ENCODE results near the gene TAS2R41.

The TAS2R41 gene

GRCh38 chr7:143459359-143459758 lies 18.3 kb upstream of the TAS2R41 start:
- no peak overlapping the region for H2BK5ac ChIP-seq (ENCODE audit: low read depth, low read length, poor library complexity)
- H3K9ac ChIP-seq (ENCODE audit: low read length): no peak overlapping the region
- H4K91ac ChIP-seq (ENCODE audit: low read depth, low read length): no peak overlapping the region
- no peaks in the 10 kb centered on the region for H3K9me3 ChIP-seq (ENCODE audit: insufficient read depth, low read depth, low read length)
- no peak overlapping the region for H3K18ac ChIP-seq (ENCODE audit: low read length)
- H2AK5ac ChIP-seq (ENCODE audit: low read length): no peak overlapping the region
- H3K36me3 ChIP-seq (ENCODE audit: control insufficient read depth in 1 of 2, insufficient read depth in 2 of 2, low read length in 2 of 2): no peaks in the 10 kb centered on the region
- H2BK12ac ChIP-seq (ENCODE audit: low read length): no peak overlapping the region
- no peak overlapping the region for H3K4me2 ChIP-seq (ENCODE audit: low read length)
- no peak overlapping the region for H3K27ac ChIP-seq (ENCODE audit: low read depth, low read length)
- H2AFZ ChIP-seq (ENCODE audit: insufficient read depth, low read length, poor library complexity): no peak overlapping the region
- peaks cover 0 to 1% of the 10 kb centered on the region in 2 experiments for H3K4me1 ChIP-seq (ENCODE audit: control insufficient read depth in 1 of 2, insufficient read depth in 2 of 2, low read length in 2 of 2)
- no peak overlapping the region for H3K4ac ChIP-seq (ENCODE audit: low read depth, low read length)
- no peak overlapping the region for H3K14ac ChIP-seq (ENCODE audit: low read length)
- no peak overlapping the region for H3K23ac ChIP-seq (ENCODE audit: low read length)
- H3K4me3 ChIP-seq (ENCODE audit: low read depth, low read length): no peak overlapping the region
- no peaks in the 10 kb centered on the region for H3K27me3 ChIP-seq (ENCODE audit: insufficient read depth, low read length)
- DNase-seq: no peak
- no peak overlapping the region for H4K12ac ChIP-seq (ENCODE audit: low read depth, low read length)
- no CpG with 5 or more reads among the region's 1 CpG for WGBS (ENCODE audit: extremely low coverage, insufficient coverage, insufficient read length)
- H2BK120ac ChIP-seq (ENCODE audit: insufficient read depth, low read length, poor library complexity): no peak overlapping the region
- no peaks in the 10 kb centered on the region for H3K79me2 ChIP-seq (ENCODE audit: control insufficient read depth, insufficient read depth, low read length, poor library complexity)
- H4K8ac ChIP-seq (ENCODE audit: low read depth, low read length): no peak overlapping the region
- no peaks in the 10 kb centered on the region for H3K79me1 ChIP-seq (ENCODE audit: low read length)

- no peak overlapping the region for H3K4ac ChIP-seq (ENCODE audit: low read depth, low read length)
- H3K27me3 ChIP-seq (ENCODE audit: insufficient read depth, low read length): no peaks in the 10 kb centered on the region
- no peak overlapping the region for H2BK12ac ChIP-seq (ENCODE audit: low read length)
- H3K9ac ChIP-seq (ENCODE audit: low read length): no peak overlapping the region
- no peaks in the 10 kb centered on the region for H3K36me3 ChIP-seq (ENCODE audit: control insufficient read depth in 1 of 2, insufficient read depth in 2 of 2, low read length in 2 of 2)
- H3K27ac ChIP-seq (ENCODE audit: low read depth, low read length): no peak overlapping the region
- H3K4me1 ChIP-seq (ENCODE audit: control insufficient read depth in 1 of 2, insufficient read depth in 2 of 2, low read length in 2 of 2): peaks cover 0 to 1% of the 10 kb centered on the region in 2 experiments
- no peak overlapping the region for H4K8ac ChIP-seq (ENCODE audit: low read depth, low read length)
- DNase-seq: no peak
- no peak overlapping the region for H2AK5ac ChIP-seq (ENCODE audit: low read length)
- H3K79me2 ChIP-seq (ENCODE audit: control insufficient read depth, insufficient read depth, low read length, poor library complexity): no peaks in the 10 kb centered on the region
- no peaks in the 10 kb centered on the region for H3K9me3 ChIP-seq (ENCODE audit: insufficient read depth, low read depth, low read length)
- H3K79me1 ChIP-seq (ENCODE audit: low read length): no peaks in the 10 kb centered on the region
- H3K14ac ChIP-seq (ENCODE audit: low read length): no peak overlapping the region
- WGBS (ENCODE audit: extremely low coverage, insufficient coverage, insufficient read length): no CpG with 5 or more reads among the region's 4 CpGs
- H3K4me2 ChIP-seq (ENCODE audit: low read length): no peak overlapping the region
- no peak overlapping the region for H4K91ac ChIP-seq (ENCODE audit: low read depth, low read length)
- no peak overlapping the region for H3K18ac ChIP-seq (ENCODE audit: low read length)
- no peak overlapping the region for H2BK120ac ChIP-seq (ENCODE audit: insufficient read depth, low read length, poor library complexity)
- H3K23ac ChIP-seq (ENCODE audit: low read length): no peak overlapping the region
- H4K12ac ChIP-seq (ENCODE audit: low read depth, low read length): no peak overlapping the region
- no peak overlapping the region for H2BK5ac ChIP-seq (ENCODE audit: low read depth, low read length, poor library complexity)
- no peak overlapping the region for H3K4me3 ChIP-seq (ENCODE audit: low read depth, low read length)
- no peak overlapping the region for H2AFZ ChIP-seq (ENCODE audit: insufficient read depth, low read length, poor library complexity)
These were observed 17.2 kb upstream of the TAS2R41 start for GRCh38 chr7:143460271-143460979.

GRCh38 chr7:143462045-143462444 lies 15.6 kb upstream of the TAS2R41 start:
- Histone ChIP-seq H3K4me2 (ENCODE audit: low read length) (no peak overlapping the region), H4K8ac (ENCODE audit: low read depth, low read length) (no peak overlapping the region), H3K36me3 (ENCODE audit: control insufficient read depth in 1 of 2, insufficient read depth in 2 of 2, low read length in 2 of 2) (no peaks in the 10 kb centered on the region), H3K4ac (ENCODE audit: low read depth, low read length) (no peak overlapping the region), H3K4me3 (ENCODE audit: low read depth, low read length) (no peak overlapping the region), H3K4me1 (ENCODE audit: control insufficient read depth in 1 of 2, insufficient read depth in 2 of 2, low read length in 2 of 2) (peaks cover 0 to 1% of the 10 kb centered on the region in 2 experiments), H2BK120ac (ENCODE audit: insufficient read depth, low read length, poor library complexity) (no peak overlapping the region), H3K27me3 (ENCODE audit: insufficient read depth, low read length) (no peaks in the 10 kb centered on the region), H2AK5ac (ENCODE audit: low read length) (no peak overlapping the region), H3K79me1 (ENCODE audit: low read length) (no peaks in the 10 kb centered on the region), H4K12ac (ENCODE audit: low read depth, low read length) (no peak overlapping the region), H2BK5ac (ENCODE audit: low read depth, low read length, poor library complexity) (no peak overlapping the region), H4K91ac (ENCODE audit: low read depth, low read length) (no peak overlapping the region), H3K9me3 (ENCODE audit: insufficient read depth, low read depth, low read length) (no peaks in the 10 kb centered on the region), H3K23ac (ENCODE audit: low read length) (no peak overlapping the region), H3K18ac (ENCODE audit: low read length) (no peak overlapping the region), H2AFZ (ENCODE audit: insufficient read depth, low read length, poor library complexity) (no peak overlapping the region), H3K79me2 (ENCODE audit: control insufficient read depth, insufficient read depth, low read length, poor library complexity) (no peaks in the 10 kb centered on the region), H3K27ac (ENCODE audit: low read depth, low read length) (no peak overlapping the region), H3K14ac (ENCODE audit: low read length) (no peak overlapping the region), H3K9ac (ENCODE audit: low read length) (no peak overlapping the region), H2BK12ac (ENCODE audit: low read length) (no peak overlapping the region)
- no CpG with 5 or more reads among the region's 3 CpGs for WGBS (ENCODE audit: extremely low coverage, insufficient coverage, insufficient read length)
- peak in 1 of 2 donors; percentile 62 for DNase-seq

- Histone ChIP-seq H2BK120ac (ENCODE audit: insufficient read depth, low read length, poor library complexity) (no peak overlapping the region), H3K36me3 (ENCODE audit: control insufficient read depth in 1 of 2, insufficient read depth in 2 of 2, low read length in 2 of 2) (no peaks in the 10 kb centered on the region), H4K8ac (ENCODE audit: low read depth, low read length) (no peak overlapping the region), H3K9me3 (ENCODE audit: insufficient read depth, low read depth, low read length) (no peaks in the 10 kb centered on the region), H4K12ac (ENCODE audit: low read depth, low read length) (no peak overlapping the region), H3K4ac (ENCODE audit: low read depth, low read length) (no peak overlapping the region), H3K18ac (ENCODE audit: low read length) (no peak overlapping the region), H3K79me1 (ENCODE audit: low read length) (no peaks in the 10 kb centered on the region), H2BK12ac (ENCODE audit: low read length) (no peak overlapping the region), H3K9ac (ENCODE audit: low read length) (no peak overlapping the region), H3K14ac (ENCODE audit: low read length) (no peak overlapping the region), H3K4me2 (ENCODE audit: low read length) (no peak overlapping the region), H2AFZ (ENCODE audit: insufficient read depth, low read length, poor library complexity) (no peak overlapping the region), H3K4me3 (ENCODE audit: low read depth, low read length) (no peak overlapping the region), H2BK5ac (ENCODE audit: low read depth, low read length, poor library complexity) (no peak overlapping the region), H3K27ac (ENCODE audit: low read depth, low read length) (no peak overlapping the region), H3K27me3 (ENCODE audit: insufficient read depth, low read length) (no peaks in the 10 kb centered on the region), H4K91ac (ENCODE audit: low read depth, low read length) (no peak overlapping the region), H3K23ac (ENCODE audit: low read length) (no peak overlapping the region), H3K79me2 (ENCODE audit: control insufficient read depth, insufficient read depth, low read length, poor library complexity) (no peaks in the 10 kb centered on the region), H3K4me1 (ENCODE audit: control insufficient read depth in 1 of 2, insufficient read depth in 2 of 2, low read length in 2 of 2) (peaks cover 0 to 3% of the 10 kb centered on the region in 2 experiments), H2AK5ac (ENCODE audit: low read length) (no peak overlapping the region)
- no peak for DNase-seq
These were observed 14.1 kb upstream of the TAS2R41 start for GRCh38 chr7:143463556-143463955.

All from trophoblast cell (in vitro differentiated cells and primary cell).